Kidney (tissue), 14 donors: ENCODE data around the gene VILL. TPM values are rescaled to one million over a fixed set of nuclear protein-coding genes. Genes with fewer than 3 reads are reported as not detected.

Experiments used
- DNase-seq, 5 donors: peaks; one replicate each; pipeline ENCODE4 v3.0.0-alpha.2; 2013 to 2020
- FAIRE-seq: peaks from 2 replicates; lab custom pipeline; 2012; peaks lifted over from hg19 to GRCh38; lab: Jason Lieb, UNC
- H3K27ac ChIP-seq, 2 donors: one replicate each; pipeline ENCODE4 v1.7.0; 2013; ENCODE audit warnings: low read depth in 2 of 2, low read length in 2 of 2, inconsistent platforms in 1 of 2
- H3K27me3 ChIP-seq: one replicate; pipeline ENCODE4 v1.7.1; 2013; ENCODE audit warnings: low read length, inconsistent platforms; ENCODE audit not compliant: control insufficient read depth, insufficient read depth
- H3K36me3 ChIP-seq, 3 donors: one replicate each; pipeline versions ENCODE4 v1.7.0 to v1.7.1; 2013; ENCODE audit warnings: low read length in 3 of 3, control low read depth in 1 of 3, inconsistent platforms in 1 of 3; ENCODE audit not compliant: insufficient read depth in 3 of 3, control insufficient read depth in 2 of 3
- H3K4me1 ChIP-seq, 3 donors: one replicate each; pipeline versions ENCODE4 v1.7.0 to v1.7.1; 2013; ENCODE audit warnings: low read length in 3 of 3, inconsistent platforms in 1 of 3, low read depth in 1 of 3; ENCODE audit not compliant: control insufficient read depth in 2 of 3, insufficient read depth in 2 of 3
- H3K4me3 ChIP-seq, 3 donors: one replicate each; pipeline versions ENCODE4 v1.7.0 to v1.8.1; 2013; ENCODE audit warnings: low read length in 3 of 3, control low read depth in 1 of 3, inconsistent platforms in 1 of 3
- H3K9ac ChIP-seq, 3 donors: one replicate each; pipeline versions ENCODE4 v1.7.0 to v1.7.1; 2013; ENCODE audit warnings: low read length in 3 of 3, control low read depth in 1 of 3, inconsistent platforms in 1 of 3
- H3K9me3 ChIP-seq, 3 donors: one replicate each; pipeline versions ENCODE4 v1.7.0 to v1.7.1; 2013; ENCODE audit warnings: low read length in 3 of 3, control low read depth in 1 of 3, inconsistent platforms in 1 of 3; ENCODE audit not compliant: control insufficient read depth in 2 of 3, insufficient read depth in 1 of 3
- CTCF ChIP-seq: IDR thresholded peaks from 3 replicates; pipeline ENCODE4 v1.5.1; 2012; ENCODE audit warnings: mild to moderate bottlenecking, moderate library complexity, borderline replicate concordance; ENCODE audit not compliant: insufficient read depth; ENCODE audit errors: extremely low read depth
- intact Hi-C: fragments of 100-400 bp; cut with DNase I; formaldehyde crosslinking; loops from one replicate; pipeline ENCODE4 v1.11.1; 2022
- polyA plus RNA-seq: library from polyadenylated mRNA; stranded (reverse); fragments of 350-450 nt; fragmentation: Illumina TruSeq; extraction: RNeasy Lipid Tissue Mini Kit (QIAGEN cat#74804); gene quantifications from one replicate; pipeline ENCODE4 v1.2.3, GENCODE V29; 2014; ENCODE audit warnings: low read depth, low replicate concordance; ENCODE audit not compliant: insufficient read depth
- total RNA-seq: library from RNA; stranded (reverse); fragmentation: NEBNext Ultra II Directional; extraction: Animal tissue kit (Norgen Biotek cat#: 25700); gene quantifications from one replicate; pipeline ENCODE4 v1.2.1, GENCODE V29; 2021
- donor health status: control.
- donor health status: control.
- donor health status: control.
- donor health status: control.
- donor health status: control.
- donor health status: DM: yes; HTN: yes; CAD: no.
- donor health status: Normal renal cell carcinoma (clear cell type).

Gene VILL
- total and polyA plus RNA-seq, 2 donors from 2014 or later = 7.4 to 7.6 TPM

GRCh38 chr3:38004415-38005075 is 14.0 kb downstream of the VILL start:
- H3K27me3 ChIP-seq = no peaks in the 10 kb centered on the region
- TF ChIP-seq CTCF = peak; percentile 76
- no peaks in the 10 kb centered on the region for H3K9me3 ChIP-seq
- FAIRE-seq = no peak
- no peak overlapping the region for H3K27ac ChIP-seq
- no peak overlapping the region for H3K4me3 ChIP-seq
- peaks cover under 1 to 5% (median 2%) of the 10 kb centered on the region in 3 donors for H3K36me3 ChIP-seq
- DNase-seq = peak in 4 of 5 donors; percentile 72 to 84 (median 77)
- intact Hi-C loops = no loop called here
- no peak overlapping the region for H3K9ac ChIP-seq
- peaks cover 0 to 8% (median 0%) of the 10 kb centered on the region in 3 donors for H3K4me1 ChIP-seq

GRCh38 chr3:38005076-38006020 is 14.8 kb downstream of the VILL start:
- no peak for TF ChIP-seq CTCF
- DNase-seq (peak in 1 of 5 donors; percentile 85), FAIRE-seq (no peak)
- Histone ChIP-seq H3K9me3 (no peaks in the 10 kb centered on the region), H3K27ac (no peak overlapping the region), H3K27me3 (no peaks in the 10 kb centered on the region), H3K4me3 (no peak overlapping the region), H3K9ac (no peak overlapping the region), H3K4me1 (peaks cover 0 to 8% (median 0%) of the 10 kb centered on the region in 3 donors), H3K36me3 (peaks cover 0 to 8% (median 3%) of the 10 kb centered on the region in 3 donors)
- intact Hi-C loops = no loop called here

GRCh38 chr3:38006031-38006430 is 15.4 kb downstream of the VILL start:
- Histone ChIP-seq H3K4me1 (peaks cover 0 to 8% (median 0%) of the 10 kb centered on the region in 3 donors), H3K9ac (no peak overlapping the region), H3K9me3 (no peaks in the 10 kb centered on the region), H3K4me3 (no peak overlapping the region), H3K27ac (no peak overlapping the region), H3K36me3 (peaks cover 0 to 15% (median 3%) of the 10 kb centered on the region in 3 donors), H3K27me3 (no peaks in the 10 kb centered on the region)
- TF ChIP-seq CTCF = no peak
- peak in 1 of 5 donors; percentile 75 for DNase-seq
- FAIRE-seq = no peak
- intact Hi-C loops = no loop called here
